Stimulated activated CD4-positive, alpha-beta T cell treated with anti-CD3 and anti-CD28 coated beads, Interleukin-1b, Interleukin-23, amount 100 ng/mL, for 24 hours (primary cell): ENCODE data around the gene CHRD.

Source experiments
- DNase-seq, 4 experiments: peaks; one replicate each; pipeline ENCODE4 v3.0.0-alpha.2; 2020; ENCODE audit warnings: low read depth in 4 of 4, low spot score in 1 of 4

CHRD gene

DNA sequence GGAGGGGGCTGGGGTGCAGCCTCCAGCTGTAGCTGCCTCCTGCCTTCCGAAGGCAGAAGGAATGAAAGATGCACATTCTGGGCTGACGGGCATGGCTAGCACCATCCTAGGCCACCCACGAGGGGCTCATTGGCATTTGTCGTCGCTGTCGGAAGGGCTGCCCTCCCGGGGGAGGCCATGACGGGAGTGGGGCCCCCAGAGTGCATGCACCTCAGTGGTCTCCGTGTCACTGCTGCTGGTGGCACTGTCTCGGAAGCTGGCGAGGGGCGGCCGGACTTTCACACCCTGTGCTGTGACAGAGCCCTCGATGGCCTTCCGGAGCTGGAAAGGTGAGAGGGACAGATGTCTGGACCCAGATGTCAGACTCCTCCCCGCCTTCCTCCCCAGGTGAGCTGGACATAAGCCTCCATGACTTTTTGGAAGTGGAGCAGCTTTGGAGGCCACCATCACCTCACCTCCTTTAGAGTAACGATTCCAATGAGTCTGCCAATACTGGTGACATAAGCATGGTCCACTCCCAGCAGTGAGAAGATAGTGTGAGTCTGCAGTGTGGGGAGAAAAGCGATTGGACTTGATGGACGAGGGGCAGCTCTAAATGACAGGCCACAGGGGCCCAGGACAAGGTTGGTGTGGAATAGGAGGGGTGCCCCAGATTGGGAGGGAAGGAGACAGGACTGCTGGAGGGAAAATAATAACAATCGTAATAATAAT, 33.2 kb upstream of the CHRD start:
- no peak for DNase-seq

DNA sequence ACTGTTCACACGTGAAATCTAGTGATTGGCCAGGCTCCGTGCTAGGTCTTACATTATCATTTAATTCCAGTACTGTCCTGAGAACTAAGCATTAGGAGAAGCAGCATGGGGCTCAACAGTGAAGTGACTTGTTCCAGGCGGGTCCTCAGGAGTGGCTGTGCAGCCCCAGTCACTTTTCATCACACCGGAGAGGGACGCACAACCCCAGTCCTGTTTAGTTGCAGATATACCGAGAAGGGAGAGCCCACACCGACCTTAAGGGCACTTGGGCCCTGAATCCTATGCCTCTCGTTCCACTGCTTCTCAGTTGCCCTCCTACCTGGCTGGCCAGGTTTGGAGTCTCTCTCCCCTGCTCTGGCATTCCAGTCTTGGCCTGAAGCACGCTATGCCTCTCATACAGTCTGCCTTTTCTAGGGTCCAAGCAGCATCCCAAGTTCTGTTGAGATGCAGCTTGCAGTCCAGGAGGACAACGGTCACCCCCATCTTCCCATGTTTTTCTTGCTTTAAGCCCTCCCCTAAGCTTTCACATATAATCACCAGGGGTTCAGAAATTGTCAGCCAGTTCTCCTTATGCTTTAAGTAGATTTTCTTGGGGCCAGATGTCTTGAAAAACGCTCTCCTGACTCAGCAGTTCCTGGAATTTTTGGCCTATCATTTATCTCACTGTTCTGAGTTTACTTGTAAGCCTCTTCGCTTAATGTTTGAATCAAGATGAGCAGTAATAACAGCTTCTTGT, 32.4 kb upstream of the CHRD start:
- no peak for DNase-seq

DNA sequence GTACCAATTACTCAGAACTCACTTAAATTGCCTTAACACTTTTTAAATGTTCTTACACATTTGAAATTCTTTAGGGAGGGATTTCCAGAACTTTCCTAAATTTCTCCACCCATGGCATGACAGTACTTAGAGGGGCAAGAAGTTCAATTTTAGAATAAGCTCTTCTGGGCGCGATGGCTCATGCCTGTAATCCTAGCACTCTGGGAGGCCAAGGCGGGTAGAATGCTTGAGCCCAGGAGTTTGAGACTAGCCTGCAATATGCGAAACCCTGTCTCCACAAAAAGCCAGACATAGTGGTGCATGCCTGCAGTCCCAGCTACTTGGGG, 31.8 kb upstream of the CHRD start:
- no peak for DNase-seq

DNA sequence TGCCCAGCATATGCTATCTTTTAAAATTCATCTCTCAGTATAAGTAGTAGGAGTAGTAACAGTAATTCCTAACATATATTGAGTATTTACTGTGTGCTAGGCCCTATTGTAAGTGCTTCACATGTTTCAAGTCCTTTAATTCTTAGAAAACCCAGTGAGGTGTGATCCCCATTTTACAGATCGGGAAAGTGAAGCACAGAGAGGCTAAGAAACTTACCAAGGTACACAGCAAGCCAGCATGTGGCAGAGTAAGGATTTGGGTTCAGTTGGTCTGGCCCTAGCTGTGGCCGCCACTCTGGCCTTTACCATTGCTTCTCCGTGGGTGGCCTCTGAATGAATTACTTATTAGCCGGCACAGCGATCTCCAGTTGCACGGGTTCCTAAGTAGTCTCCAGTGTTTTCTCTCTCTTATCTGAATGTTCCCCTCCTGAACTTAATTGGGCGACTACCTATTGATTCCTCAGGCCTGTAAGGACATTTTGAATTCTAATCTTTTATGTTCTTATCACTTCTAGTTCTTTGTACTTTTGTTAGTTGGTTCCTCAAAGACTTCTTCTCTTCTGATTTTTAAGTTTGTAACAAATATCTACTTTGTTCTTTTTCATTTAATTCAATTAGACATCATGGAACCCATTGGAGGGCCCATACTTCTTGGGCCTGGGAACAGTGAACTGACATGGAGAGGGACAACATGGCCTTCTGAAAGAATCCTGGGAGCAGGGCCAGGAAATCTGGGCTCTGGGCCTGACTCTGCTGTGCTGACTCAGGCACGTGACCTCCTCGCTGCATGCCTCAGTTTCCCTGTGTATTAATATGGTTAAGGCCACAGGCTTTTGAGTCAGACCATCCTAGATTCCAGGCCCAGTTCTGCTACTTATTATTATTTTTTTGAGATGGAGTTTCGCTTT, 30.0 kb upstream of the CHRD start:
- DNase-seq: no peak

DNA sequence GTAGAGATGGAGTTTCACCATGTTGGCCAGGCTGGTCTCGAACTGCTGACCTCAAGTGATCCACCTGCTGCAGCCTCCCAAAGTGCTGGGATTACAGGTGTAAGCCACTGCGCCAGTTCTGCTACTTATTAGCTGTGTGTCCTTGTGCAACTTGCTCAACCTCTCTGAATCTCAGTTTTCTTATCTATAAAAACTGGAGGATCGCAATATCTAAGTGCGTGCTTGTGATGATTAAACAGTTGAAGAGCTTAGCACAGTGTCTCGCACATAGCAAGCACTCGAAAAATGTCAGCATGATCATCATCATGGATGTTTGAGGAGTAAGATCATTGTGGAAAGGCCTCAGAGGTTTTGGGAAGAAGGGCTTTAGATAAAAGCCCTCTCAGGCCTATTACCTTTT, 29.2 kb upstream of the CHRD start:
- DNase-seq: no peak

DNA sequence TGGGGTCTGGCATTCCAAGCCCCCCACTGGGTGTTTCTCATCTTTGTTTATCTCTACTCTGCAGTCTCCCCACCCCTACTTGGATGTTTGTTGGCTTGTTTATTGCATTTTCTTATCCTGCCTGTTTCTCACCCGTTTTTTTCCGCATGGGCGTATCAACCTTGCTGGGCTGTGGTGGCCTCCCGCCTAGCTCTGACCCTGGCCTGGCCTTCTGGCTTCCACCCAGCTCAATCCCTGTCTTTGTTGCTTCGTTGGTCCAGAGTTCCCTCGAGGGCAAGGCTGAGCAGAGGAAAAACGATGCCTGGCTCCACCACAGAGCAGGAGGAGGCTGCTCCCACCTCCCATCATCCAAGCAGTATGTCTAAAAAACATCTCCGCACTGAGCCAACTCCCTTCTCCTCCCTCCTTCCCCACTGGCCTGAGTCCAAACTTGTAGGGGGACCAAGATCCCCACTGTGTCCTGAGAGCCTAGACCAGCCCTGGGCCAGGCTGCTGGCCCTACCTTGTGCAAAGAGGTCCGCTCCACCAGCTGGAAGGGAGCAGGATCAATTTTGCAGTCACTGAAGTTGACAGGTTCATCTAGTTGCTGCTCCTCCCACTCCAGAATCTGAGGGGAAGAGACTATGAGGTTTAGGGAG, 28.2 kb upstream of the CHRD start:
- no peak for DNase-seq

DNA sequence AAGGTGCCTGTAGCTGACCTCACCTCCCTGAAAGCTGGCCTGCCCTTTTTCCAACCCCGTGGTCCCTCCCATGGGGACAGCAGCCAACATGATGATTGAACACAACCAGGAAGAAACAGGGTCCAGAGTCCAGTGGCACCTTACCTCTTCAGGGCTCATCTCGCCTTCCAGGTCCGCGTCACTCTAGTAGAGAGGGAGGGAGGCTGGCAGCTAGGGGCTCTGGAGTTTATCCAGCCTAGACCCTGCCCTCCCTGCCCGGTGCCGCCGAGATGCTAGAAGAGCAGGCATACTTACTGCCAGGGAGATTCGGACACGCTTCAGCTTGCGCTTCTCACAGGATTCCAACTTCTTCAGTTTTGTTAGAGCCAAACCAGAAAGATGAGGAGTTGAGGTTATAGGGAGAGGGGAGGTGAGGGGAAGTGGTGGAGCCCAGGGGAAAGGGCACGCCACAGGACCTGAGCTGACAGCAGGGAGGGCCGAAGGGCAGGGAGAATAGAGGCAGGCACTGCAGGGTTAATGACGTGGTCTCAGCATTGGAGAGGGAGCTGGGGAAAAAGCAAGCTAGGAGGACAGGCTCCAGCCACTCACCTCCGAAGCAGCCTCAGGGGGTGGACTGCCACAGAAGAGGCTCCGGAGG, 27.6 kb upstream of the CHRD start:
- no peak for DNase-seq

DNA sequence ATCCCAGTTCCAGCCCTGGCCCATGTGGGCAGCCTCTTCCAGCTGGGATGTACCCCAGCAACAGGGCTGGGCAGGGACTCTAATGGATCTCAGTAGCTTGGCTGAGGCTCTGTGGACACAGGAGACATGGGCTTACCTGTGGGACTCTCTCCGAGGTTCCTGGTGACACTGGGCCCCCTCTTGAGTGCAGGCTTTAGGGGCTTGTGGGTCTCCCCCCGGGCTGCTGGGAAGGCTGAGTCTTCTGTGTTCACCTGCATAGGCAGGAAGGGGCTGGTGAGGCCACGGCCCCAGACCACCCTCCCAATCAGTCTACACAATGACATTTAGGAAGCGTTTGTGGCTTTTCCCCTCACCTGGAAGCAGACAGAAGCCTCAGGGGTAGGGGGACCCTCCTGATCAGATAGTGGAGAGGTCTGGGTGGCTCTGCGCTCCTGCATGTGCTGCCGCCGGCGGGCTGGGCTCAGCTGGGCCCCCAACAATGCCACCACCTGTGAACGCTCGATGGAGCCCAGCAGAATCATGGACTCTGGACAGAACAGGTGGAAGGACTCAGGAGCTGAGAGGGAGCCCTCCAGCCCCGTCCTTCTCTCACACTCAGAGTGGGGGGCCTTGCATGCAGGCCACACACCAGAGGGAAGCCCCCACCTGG, 26.8 kb upstream of the CHRD start:
- no peak for DNase-seq

DNA sequence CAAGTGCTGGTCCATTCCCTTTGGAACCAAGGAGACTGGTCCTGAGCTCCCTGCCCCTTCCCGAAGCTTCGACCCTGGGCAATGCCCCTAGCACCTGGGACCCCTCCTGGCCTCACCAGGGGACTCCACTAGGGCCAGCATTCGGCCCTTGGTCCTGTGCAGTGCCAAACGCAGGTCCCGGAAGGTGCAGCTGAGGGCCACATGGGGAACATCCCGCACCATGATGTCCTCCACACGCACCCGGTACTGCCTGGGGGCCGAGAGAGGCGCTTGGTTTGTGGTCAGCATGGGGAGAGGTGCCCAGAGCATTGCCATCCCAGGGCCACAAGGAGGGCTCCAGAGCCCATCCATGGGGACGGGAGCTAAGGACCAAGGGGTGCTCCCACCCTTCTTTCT, 26.3 kb upstream of the CHRD start:
- DNase-seq: no peak

DNA sequence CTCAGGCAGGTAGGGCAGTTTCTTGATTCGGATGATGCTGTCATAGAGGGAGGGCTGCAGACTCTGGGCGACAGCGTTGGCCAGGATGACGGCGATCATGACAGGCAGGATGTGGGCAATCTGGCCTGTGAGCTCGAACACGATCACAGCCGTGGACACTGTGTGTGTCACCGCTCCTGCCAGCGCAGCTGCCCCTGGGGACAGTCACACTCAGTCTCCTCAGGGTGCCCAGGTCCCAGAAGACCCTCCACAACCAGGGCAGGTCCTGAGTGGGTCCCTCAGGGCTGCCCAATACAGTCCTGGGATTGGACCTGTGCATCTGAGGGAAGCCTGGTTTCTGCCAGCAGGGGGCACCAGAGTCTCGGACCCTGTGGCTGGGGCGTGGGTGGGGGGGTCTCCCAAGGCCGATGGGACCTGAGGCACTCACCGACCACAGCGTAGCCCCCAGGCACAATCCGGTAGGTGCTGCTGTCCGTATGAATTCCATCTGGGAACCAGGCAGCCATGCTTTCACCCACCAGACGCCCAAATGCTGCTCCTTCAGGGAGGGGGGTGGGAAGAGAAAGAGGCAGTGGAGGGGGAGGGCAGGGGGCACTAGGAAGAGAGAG, 25.6 kb upstream of the CHRD start:
- peak in 3 of 4 experiments; percentile 50 to 63 (median 54) for DNase-seq

DNA sequence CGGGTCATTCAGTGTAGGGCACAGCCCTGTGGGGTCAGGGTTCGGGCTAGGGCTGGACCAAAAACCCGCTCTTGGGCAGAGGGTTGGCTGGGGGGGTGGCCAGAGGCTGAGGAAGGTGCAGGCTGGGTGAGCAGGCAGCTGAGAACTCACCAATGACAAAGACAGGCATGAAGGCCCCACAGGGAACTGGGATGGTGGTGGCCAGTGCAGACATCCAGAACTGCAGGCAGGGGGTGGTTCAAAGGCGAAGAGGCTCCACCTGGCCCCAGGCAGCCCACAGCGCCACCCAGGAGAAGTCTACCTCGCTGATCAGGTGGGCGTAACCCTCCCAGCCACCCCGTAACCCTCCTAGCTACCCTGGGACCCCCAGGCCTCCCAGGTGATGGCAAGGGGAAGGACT, 25.1 kb upstream of the CHRD start:
- DNase-seq: no peak

DNA sequence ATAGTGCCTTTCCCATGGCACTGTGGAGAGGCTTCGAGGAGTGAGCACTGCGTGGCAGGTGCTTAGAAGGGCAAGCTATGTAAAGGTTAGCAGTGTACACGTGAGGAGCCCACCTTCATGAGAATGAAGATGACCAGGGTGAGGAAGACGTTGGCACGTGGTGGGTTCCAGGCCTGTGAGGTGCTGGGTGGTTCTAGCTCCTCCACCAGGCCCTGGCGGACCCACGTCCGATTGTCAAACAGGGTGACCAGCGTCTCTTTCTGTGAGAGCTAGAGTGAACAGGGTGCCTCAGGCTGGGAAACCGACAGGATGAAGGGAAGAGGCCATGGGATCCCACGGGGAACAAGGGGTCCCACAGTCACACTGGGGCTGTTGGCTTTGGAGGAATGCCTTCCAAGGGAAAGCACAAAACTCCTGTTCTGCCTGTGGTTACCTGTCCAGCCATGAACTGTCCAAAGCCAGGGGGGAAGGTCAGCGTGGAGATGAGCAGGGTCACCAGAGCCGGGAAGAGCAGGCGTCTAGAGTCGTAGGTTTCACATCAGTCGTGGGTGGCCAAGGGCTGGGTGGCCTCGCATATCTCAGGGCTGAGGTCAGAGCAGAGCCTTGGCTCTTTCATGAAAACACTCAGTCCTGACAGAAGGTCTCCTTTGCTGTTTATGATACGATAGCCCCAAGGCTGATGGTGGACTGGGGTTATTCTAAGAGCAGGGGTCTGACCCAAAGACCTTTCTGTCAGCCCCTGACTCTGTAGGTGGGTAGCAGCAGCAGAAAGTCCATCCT, 24.4 kb upstream of the CHRD start:
- no peak for DNase-seq

DNA sequence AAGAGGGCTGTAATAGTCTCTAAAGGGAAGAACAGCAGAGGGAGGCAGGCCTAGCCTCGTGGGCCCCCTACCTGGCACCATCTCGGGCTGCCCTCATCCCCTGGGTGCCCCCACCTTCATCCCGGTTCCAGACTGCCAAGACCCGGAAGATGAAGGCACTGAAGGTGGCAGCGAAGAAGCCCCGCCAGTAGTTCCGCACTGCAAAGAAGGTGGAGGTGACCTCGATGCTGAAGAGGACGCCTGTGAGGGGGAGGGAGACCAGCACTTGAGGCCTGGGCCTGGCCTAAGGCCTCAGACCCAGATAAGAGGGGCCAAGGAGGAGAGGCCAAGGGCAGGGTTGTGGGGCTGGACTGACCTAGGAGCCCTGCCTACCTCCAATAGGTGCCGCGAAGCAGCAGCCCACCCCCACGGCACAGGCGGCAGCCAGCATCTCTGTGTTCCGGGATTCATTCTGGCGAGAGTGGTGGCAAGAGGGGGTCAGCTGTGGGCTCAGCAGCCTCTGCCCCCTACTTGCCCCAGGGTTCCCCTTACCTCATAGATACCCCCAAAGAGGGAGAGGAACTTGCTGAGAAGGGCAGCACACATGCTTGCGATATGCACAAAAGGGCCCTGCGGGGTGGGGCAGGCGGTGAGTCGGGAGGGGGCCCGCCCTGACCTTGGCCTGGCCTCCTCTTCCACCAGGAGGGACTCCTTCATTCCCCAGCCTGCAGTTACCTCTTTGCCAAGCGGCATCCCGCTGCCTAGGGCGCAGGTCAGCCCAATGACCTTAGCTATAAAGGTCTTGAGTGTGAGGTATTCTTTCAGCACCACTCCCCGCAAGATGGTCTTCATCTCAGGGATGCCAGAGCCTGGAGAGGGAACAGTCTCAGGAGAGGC, 22.4 kb upstream of the CHRD start:
- no peak for DNase-seq

DNA sequence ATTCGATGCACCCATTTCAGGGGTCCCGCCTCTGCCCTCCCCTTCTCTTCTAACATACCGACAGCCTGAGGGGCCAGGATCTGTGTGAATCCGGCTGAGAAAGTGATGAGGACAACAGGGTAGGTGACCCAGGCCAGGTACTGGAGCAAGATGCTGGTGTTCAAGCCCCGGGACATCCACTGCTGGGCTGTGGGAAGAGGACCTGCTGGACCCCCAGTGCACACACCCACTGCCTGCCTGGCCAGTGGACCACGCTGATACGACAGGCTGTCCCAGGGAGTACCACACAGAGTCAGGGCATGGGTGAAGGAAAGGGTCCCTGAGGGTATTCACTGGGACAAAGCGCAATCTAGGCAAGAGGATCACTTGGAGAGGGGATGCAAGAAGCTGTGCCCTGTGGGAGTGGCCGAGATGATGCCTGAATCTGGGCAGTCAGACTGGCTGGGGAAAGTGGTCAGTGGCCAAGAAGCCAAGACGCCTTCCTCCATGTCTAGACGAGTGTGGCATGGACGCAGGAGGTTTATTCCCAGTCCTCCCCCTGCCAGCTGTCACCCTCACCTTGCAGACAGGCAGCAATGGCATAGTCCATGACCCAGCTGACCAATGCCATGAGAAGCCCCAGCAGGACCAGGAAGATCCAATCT, 21.6 kb upstream of the CHRD start:
- DNase-seq: no peak

DNA sequence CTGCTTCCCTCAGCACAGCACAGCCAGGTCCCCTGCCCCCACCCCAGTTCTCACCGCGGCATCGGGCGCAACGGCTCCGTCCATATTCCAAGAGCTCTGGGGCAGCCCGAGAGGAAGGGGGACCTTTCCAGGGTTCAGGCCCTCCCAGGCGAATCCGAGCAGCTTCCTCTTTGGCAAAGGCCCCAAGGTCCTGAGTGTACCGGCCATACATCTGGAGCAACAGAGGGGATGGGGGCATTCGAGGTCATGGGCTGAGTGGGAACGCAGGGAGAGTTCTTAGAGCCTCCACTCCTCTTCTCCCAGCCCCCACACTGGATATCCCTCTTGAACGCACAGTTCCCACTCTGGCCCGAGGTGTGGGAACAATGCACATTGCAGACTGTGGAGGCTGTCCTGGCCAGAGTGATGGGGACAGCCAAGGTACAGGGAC, 20.9 kb upstream of the CHRD start:
- DNase-seq: no peak

DNA sequence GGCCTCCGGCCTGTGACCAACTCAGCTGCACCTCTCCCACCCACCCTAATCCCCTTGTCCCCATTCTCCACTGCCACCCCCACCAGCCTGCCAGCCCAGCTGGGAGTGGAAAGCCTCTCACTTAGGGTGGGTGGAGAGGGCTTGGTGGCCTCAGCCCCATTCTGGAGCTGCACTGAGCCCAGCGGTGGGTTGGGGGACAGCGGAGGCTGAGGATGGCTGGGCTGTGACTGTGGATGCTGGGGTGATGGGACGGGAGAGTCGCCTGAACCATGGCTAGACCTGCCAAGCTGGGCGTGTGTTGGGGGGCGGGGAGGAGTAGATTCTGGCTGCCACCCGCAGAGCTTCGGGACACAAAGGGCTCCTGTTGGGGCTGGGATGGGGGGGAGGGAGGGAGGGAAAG, 20.2 kb upstream of the CHRD start:
- no peak for DNase-seq

DNA sequence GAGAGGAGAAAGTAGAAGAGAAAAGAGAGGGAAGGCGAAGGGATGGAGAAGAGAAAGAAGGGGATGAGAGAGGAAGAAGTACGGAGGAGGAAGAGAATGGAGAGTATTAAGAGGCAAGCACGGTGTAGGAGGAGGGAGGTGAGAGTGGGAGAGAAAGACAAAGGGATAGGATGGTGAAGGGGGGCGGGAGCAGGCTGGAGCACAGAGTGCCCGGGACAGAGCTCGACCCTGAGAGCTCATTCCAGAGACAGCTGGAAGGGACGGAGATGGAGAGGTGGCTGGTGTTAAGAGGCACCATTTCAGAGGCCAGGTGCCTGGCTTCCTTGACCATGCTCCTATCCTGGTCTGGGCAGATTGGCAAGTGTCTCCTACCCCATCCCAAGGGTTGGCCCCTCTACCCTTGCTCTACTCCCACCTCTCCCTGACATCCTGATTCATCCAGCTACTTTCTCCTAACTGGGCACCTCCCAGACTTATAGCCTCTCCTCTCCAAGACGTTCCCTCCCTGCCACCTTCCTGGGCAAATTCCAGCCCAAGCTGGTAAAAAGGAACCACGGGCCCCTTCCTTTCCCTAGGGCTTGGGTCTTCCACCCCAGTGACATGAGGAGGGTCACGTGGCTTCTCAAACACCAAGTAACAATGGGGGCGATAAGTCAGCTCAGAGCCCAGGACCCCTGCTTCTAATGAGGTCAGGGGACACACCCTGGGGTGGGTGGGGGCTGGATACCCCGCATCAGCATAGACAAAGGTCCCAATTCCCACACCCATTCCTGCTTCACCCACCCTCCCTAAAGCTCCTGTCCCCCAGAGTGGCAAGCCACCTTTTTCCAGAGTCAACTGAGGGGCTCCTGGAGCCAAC, 19.6 kb upstream of the CHRD start:
- no peak for DNase-seq
